IMR-90 (cell line): ENCODE data around the gene SRC. TPM values are rescaled to one million over a fixed set of nuclear protein-coding genes. Genes with fewer than 3 reads are reported as not detected.

Experiments used
- ATAC-seq: fragments of 200-7000 bp; cut with Tn5 transposase; 2 replicates; pipeline ENCODE4 v1.9.1; 2020; ENCODE audit warnings: low read depth, mild to moderate bottlenecking, moderate library complexity
- BruUV-seq: library from RNA; stranded (reverse); fragments of 400-500 nt; replicated peaks from 2 replicates; lab custom pipeline; 2021; lab: Mats Ljungman, UMichigan
- CTCF ChIA-PET: fragments of 300-600 bp; formaldehyde crosslinking; extraction: SDS; loops from one replicate; lab custom pipeline; 2021; ENCODE audit warnings: antibody characterized with exemption; lab: Yijun Ruan, JAX
- POLR2A ChIA-PET: fragments of 300-600 bp; sonication (Branson Sonifier 250); formaldehyde crosslinking; loops from one replicate; lab custom pipeline; 2022; ENCODE audit warnings: antibody characterized with exemption; ENCODE audit not compliant: unreplicated experiment; lab: Charles Lee
- DNase-seq: peaks from one replicate; pipeline ENCODE4 v3.0.0; 2013
- H2AFZ ChIP-seq: replicated peaks from 2 replicates; pipeline ENCODE3; 2013; ENCODE audit warnings: low read length, mild to moderate bottlenecking; ENCODE audit not compliant: poor library complexity
- H2AK5ac ChIP-seq: 2 replicates; pipeline ENCODE4 v1.6.1; 2013; ENCODE audit warnings: low read depth, low read length, inconsistent platforms
- H2AK9ac ChIP-seq: replicated peaks from 2 replicates; pipeline ENCODE3; 2013; ENCODE audit warnings: mild to moderate bottlenecking, low read depth, low read length, moderate library complexity; ENCODE audit not compliant: poor library complexity
- H2BK120ac ChIP-seq: 2 replicates; pipeline ENCODE4 v1.6.1; 2013; ENCODE audit warnings: low read depth, low read length, inconsistent platforms
- H2BK15ac ChIP-seq: 3 replicates; pipeline ENCODE4 v1.6.1; 2013; ENCODE audit warnings: low read depth, low read length, inconsistent platforms
- H2BK20ac ChIP-seq: 2 replicates; pipeline ENCODE4 v1.6.1; 2013; ENCODE audit warnings: low read depth, mild to moderate bottlenecking, inconsistent platforms, low read length, moderate library complexity
- H2BK5ac ChIP-seq: 2 replicates; pipeline ENCODE4 v1.6.1; 2013; ENCODE audit warnings: mild to moderate bottlenecking, low read depth, low read length, inconsistent platforms; ENCODE audit not compliant: poor library complexity, severe bottlenecking
- H3K14ac ChIP-seq: replicated peaks from 2 replicates; pipeline ENCODE4 v1.6.1; 2013; ENCODE audit warnings: low read depth, low read length, inconsistent platforms
- H3K18ac ChIP-seq: 2 replicates; pipeline ENCODE4 v1.6.1; 2013; ENCODE audit warnings: low read depth, low read length, control low read depth
- H3K23ac ChIP-seq: 2 replicates; pipeline ENCODE4 v1.6.1; 2013; ENCODE audit warnings: low read depth, low read length, inconsistent platforms
- H3K27ac ChIP-seq: 2 replicates; pipeline ENCODE4 v1.5.1; 2013; ENCODE audit warnings: mild to moderate bottlenecking, control low read depth, low read length; ENCODE audit not compliant: insufficient read depth
- H3K27me3 ChIP-seq: 2 replicates; pipeline ENCODE4 v1.6.1; 2013; ENCODE audit warnings: low read length; ENCODE audit not compliant: control insufficient read depth, insufficient read depth
- H3K36me3 ChIP-seq: 2 replicates; pipeline ENCODE4 v1.6.1; 2013; ENCODE audit warnings: low read length, mixed read lengths; ENCODE audit not compliant: control insufficient read depth, insufficient read depth
- H3K4ac ChIP-seq: 2 replicates; pipeline ENCODE4 v1.6.1; 2013; ENCODE audit warnings: low read depth, low read length, inconsistent platforms
- H3K4me1 ChIP-seq: 2 replicates; pipeline ENCODE4 v1.6.1; 2013; ENCODE audit warnings: low read length, mixed read lengths; ENCODE audit not compliant: control insufficient read depth, insufficient read depth
- H3K4me2 ChIP-seq: 2 replicates; pipeline ENCODE4 v1.6.1; 2013; ENCODE audit warnings: low read depth, mild to moderate bottlenecking, control low read depth, low read length, moderate library complexity
- H3K4me3 ChIP-seq: 2 replicates; pipeline ENCODE4 v1.5.1; 2013; ENCODE audit warnings: low read depth, mild to moderate bottlenecking, control low read depth, low read length, moderate library complexity; ENCODE audit not compliant: insufficient read depth
- H3K56ac ChIP-seq: 2 replicates; pipeline ENCODE4 v1.6.1; 2013; ENCODE audit warnings: low read length, inconsistent platforms; ENCODE audit not compliant: insufficient read depth; ENCODE audit errors: extremely low read depth
- H3K79me1 ChIP-seq, 2 experiments: 2 replicates each; pipeline ENCODE4 v1.6.1; 2013; ENCODE audit warnings: low read length in 2 of 2, inconsistent platforms in 1 of 2, low read depth in 1 of 2
- H3K9ac ChIP-seq: 2 replicates; pipeline ENCODE4 v1.6.1; 2013; ENCODE audit warnings: low read depth, low read length, control low read depth
- H3K9me1 ChIP-seq: 2 replicates; pipeline ENCODE4 v1.6.1; 2013; ENCODE audit warnings: low read length, inconsistent platforms; ENCODE audit not compliant: insufficient read depth
- H3K9me3 ChIP-seq: 2 replicates; pipeline ENCODE4 v1.6.1; 2013; ENCODE audit warnings: low read length; ENCODE audit not compliant: control insufficient read depth, insufficient read depth
- H4K20me1 ChIP-seq: 2 replicates; pipeline ENCODE4 v1.6.1; 2013; ENCODE audit warnings: low read length, inconsistent platforms; ENCODE audit not compliant: insufficient read depth
- H4K5ac ChIP-seq: 2 replicates; pipeline ENCODE4 v1.6.1; 2013; ENCODE audit warnings: mild to moderate bottlenecking, low read depth, low read length, control low read depth
- H4K8ac ChIP-seq, 2 experiments: 2 replicates each; pipeline ENCODE4 v1.6.1; 2013; ENCODE audit warnings: low read depth in 2 of 2, low read length in 2 of 2, control low read depth in 1 of 2, inconsistent platforms in 1 of 2
- H4K91ac ChIP-seq: 2 replicates; pipeline ENCODE4 v1.6.1; 2013; ENCODE audit warnings: low read depth, low read length, inconsistent platforms; ENCODE audit not compliant: insufficient read depth
- BHLHE40 ChIP-seq: fragments of 150-350 bp; IDR thresholded peaks from 2 replicates; pipeline ENCODE4 v1.6.1; 2016; ENCODE audit warnings: mild to moderate bottlenecking, low read depth, low read length
- ELK1 ChIP-seq: fragments of 150-350 bp; IDR thresholded peaks from 2 replicates; pipeline ENCODE4 v1.6.1; 2016; ENCODE audit warnings: low read depth, mild to moderate bottlenecking, low read length, moderate library complexity, borderline replicate concordance
- MAZ ChIP-seq: IDR thresholded peaks from 2 replicates; pipeline ENCODE4 v1.6.1; 2012; ENCODE audit warnings: low read depth, mild to moderate bottlenecking, low read length, improper control_type of control experiment, moderate library complexity, borderline replicate concordance
- NFE2L2 ChIP-seq: fragments of 150-350 bp; IDR thresholded peaks from 2 replicates; pipeline ENCODE4 v1.6.1; 2016; ENCODE audit warnings: low read depth, mild to moderate bottlenecking, low read length
- RAD21 ChIP-seq: IDR thresholded peaks from 2 replicates; pipeline ENCODE4 v1.6.1; 2012; ENCODE audit warnings: low read length, improper control_type of control experiment
- RCOR1 ChIP-seq: IDR thresholded peaks from 2 replicates; pipeline ENCODE4 v1.6.1; 2012; ENCODE audit warnings: mild to moderate bottlenecking, low read length, improper control_type of control experiment; ENCODE audit not compliant: insufficient replicate concordance
- RFX5 ChIP-seq: IDR thresholded peaks from 2 replicates; pipeline ENCODE4 v1.8.0; 2012; ENCODE audit warnings: low read depth, mild to moderate bottlenecking, low read length, moderate library complexity
- SMC3 ChIP-seq: fragments of 150-350 bp; IDR thresholded peaks from 2 replicates; pipeline ENCODE4 v1.6.1; 2016; ENCODE audit warnings: low read depth, mild to moderate bottlenecking, antibody characterized with exemption, low read length, moderate library complexity
- USF2 ChIP-seq: fragments of 150-350 bp; IDR thresholded peaks from 2 replicates; pipeline ENCODE4 v1.6.1; 2017; ENCODE audit warnings: mild to moderate bottlenecking, antibody characterized with exemption, low read length, low read depth
- WGBS, 2 experiments: methylation state at CpG; one replicate each; pipeline versions ENCODE4 v1.1.5 to v1.1.7; 2013; ENCODE audit warnings: missing lambda C conversion rate in 2 of 2; ENCODE audit not compliant: insufficient read length in 1 of 2; ENCODE audit errors: extremely low coverage in 2 of 2; 5-methylcytosine and 5-hydroxymethylcytosine counted together
- dilution Hi-C: fragments of 300-500 bp; cut with HindIII; formaldehyde crosslinking; loops from one replicate; pipeline ENCODE4 v1.14.3; 2018; ENCODE audit warnings: low sequenced_read_pairs; ENCODE audit not compliant: unreplicated experiment
- in situ Hi-C: fragments of 300-500 bp; cut with MboI; formaldehyde crosslinking; loops from 3 replicates; pipeline ENCODE4 v1.14.3; 2019; ENCODE audit warnings: low sequenced_read_pairs, inconsistent platforms, mixed read lengths
- intact Hi-C: fragments of 100-400 bp; cut with micrococcal nuclease; formaldehyde crosslinking; loops from 2 replicates; pipeline ENCODE4 v1.10.0; 2022
- polyA plus RNA-seq, 3 experiments: library from polyadenylated mRNA; depleted of rRNA; stranded (reverse); fragments of >200 nt; gene quantifications; 2 replicates each; pipeline ENCODE4 v1.2.3, GENCODE V29; 2012; ENCODE audit warnings: low replicate concordance in 1 of 3
- total RNA-seq: library from RNA; depleted of rRNA; stranded (reverse); fragments of >200 nt; gene quantifications from 2 replicates; pipeline ENCODE4 v1.2.3, GENCODE V29; 2012
- TF ChIP-seq, protein P1 (sequence below): conservative IDR thresholded peaks from 2 replicates; pipeline ENCODE4 v1.5.1; 2012; ENCODE audit warnings: mild to moderate bottlenecking, low read depth, low read length, improper control_type of control experiment

Gene SRC
- total and polyA plus RNA-seq, 2 of the 4 experiments (the other 2 are of a cell fraction): 7.0 to 24.2 TPM

DNA sequence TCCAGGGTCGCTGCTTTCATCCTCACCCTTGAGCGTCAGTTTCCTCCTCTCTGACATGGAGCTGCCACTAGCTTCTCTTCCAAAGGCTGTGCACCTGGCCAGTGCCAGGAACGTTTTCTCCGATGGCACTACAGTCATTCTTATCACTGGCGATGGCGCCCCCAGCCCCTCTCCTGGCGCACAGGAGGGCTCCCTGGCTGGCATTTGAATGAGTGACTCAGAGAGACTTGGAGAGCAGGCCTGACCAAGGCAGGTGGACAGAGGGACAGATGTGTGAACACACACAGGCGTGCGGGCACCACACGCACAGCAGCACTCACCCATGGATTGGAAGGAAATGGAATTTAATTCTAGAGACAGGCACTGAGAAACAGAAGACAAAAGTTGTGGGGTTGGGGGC lies 77.6 kb downstream of the SRC start:
- Histone ChIP-seq H2AK5ac (no peak overlapping the region), H3K9me1 (peaks cover 9% of the 10 kb centered on the region; the same call in 1 of the 2 replicates), H3K9me3 (no peaks in the 10 kb centered on the region), H4K91ac (no peak overlapping the region), H3K18ac (no peak overlapping the region), H2BK15ac (no peak overlapping the region), H2BK5ac (no peak overlapping the region), H4K5ac (no peak overlapping the region), H3K27ac (no peak overlapping the region), H3K23ac (no peak overlapping the region), H4K20me1 (no peaks in the 10 kb centered on the region), H3K4me3 (no peak overlapping the region), H2AFZ (no peak overlapping the region), H2AK9ac (no peak overlapping the region), H2BK20ac (no peak overlapping the region), H4K8ac (no peak overlapping the region), H2BK120ac (no peak overlapping the region), H3K4ac (no peak overlapping the region), H3K56ac (no peak overlapping the region), H3K27me3 (peaks cover 97% of the 10 kb centered on the region), H3K36me3 (no peaks in the 10 kb centered on the region), H3K4me2 (no peak overlapping the region), H3K4me1 (no peaks in the 10 kb centered on the region), H3K9ac (no peak overlapping the region), H3K79me1 (no peaks in the 10 kb centered on the region), H3K14ac (no peak overlapping the region)
- dilution Hi-C loops: no loop called here
- no peak for DNase-seq
- in situ Hi-C loops: no loop called here
- no TSS peak for BruUV-seq
- ChIA-PET POLR2A (no interaction called here), CTCF (no interaction called here)
- no peak for ATAC-seq
- 87% methylated on average over 8 of the region's 10 CpGs; no CpG with 5 or more reads in 1 of the 2 experiments for WGBS, 2 experiments
- TF ChIP-seq MAZ (no peak), BHLHE40 (no peak), NFE2L2 (no peak), RFX5 (no peak), ELK1 (no peak), RCOR1 (no peak), USF2 (no peak), SMC3 (no peak), RAD21 (no peak)
- TF ChIP-seq, protein P1, sequence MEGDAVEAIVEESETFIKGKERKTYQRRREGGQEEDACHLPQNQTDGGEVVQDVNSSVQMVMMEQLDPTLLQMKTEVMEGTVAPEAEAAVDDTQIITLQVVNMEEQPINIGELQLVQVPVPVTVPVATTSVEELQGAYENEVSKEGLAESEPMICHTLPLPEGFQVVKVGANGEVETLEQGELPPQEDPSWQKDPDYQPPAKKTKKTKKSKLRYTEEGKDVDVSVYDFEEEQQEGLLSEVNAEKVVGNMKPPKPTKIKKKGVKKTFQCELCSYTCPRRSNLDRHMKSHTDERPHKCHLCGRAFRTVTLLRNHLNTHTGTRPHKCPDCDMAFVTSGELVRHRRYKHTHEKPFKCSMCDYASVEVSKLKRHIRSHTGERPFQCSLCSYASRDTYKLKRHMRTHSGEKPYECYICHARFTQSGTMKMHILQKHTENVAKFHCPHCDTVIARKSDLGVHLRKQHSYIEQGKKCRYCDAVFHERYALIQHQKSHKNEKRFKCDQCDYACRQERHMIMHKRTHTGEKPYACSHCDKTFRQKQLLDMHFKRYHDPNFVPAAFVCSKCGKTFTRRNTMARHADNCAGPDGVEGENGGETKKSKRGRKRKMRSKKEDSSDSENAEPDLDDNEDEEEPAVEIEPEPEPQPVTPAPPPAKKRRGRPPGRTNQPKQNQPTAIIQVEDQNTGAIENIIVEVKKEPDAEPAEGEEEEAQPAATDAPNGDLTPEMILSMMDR: no peak
- intact Hi-C loops: no loop called here
